OCI-LY7 (cell line): ENCODE data around the gene M6PR. TPM values are rescaled to one million over a fixed set of nuclear protein-coding genes. Genes with fewer than 3 reads are reported as not detected.

Experiments used
- BruUV-seq: library from RNA; stranded (reverse); fragments of 400-500 nt; replicated peaks from 2 replicates; lab custom pipeline; 2021; lab: Mats Ljungman, UMichigan
- CTCF ChIA-PET: fragments of 300-600 bp; sonication (Branson Sonifier 250); formaldehyde crosslinking; loops from one replicate; lab custom pipeline; 2022; ENCODE audit warnings: antibody characterized with exemption; ENCODE audit not compliant: unreplicated experiment; lab: Charles Lee
- POLR2A ChIA-PET: fragments of 300-600 bp; sonication (Branson Sonifier 250); formaldehyde crosslinking; loops from one replicate; lab custom pipeline; 2022; ENCODE audit warnings: antibody characterized with exemption; lab: Charles Lee
- DNase-seq: peaks from one replicate; pipeline ENCODE4 v3.0.0-alpha.2; 2015; ENCODE audit warnings: low spot score
- H2AFZ ChIP-seq: fragments of 200-600 bp; sonication (generic), shearing (Covaris generic); 2 replicates; pipeline ENCODE4 v1.6.1; 2014; ENCODE audit warnings: mild to moderate bottlenecking, antibody characterized with exemption, low read length, moderate library complexity
- H3K27ac ChIP-seq: fragments of 200-600 bp; sonication (generic); 2 replicates; pipeline ENCODE4 v1.5.1; 2014; ENCODE audit warnings: mixed run types, low read depth, mild to moderate bottlenecking, moderate library complexity, low read length, inconsistent platforms; ENCODE audit not compliant: poor library complexity, severe bottlenecking
- H3K36me3 ChIP-seq: fragments of 200-600 bp; sonication (generic); 2 replicates; pipeline ENCODE4 v1.6.1; 2014; ENCODE audit warnings: mild to moderate bottlenecking, antibody characterized with exemption, low read length, moderate library complexity, mixed read lengths; ENCODE audit not compliant: insufficient read depth
- H3K4me1 ChIP-seq: fragments of 200-600 bp; sonication (generic); 2 replicates; pipeline ENCODE4 v1.5.1; 2014; ENCODE audit warnings: mild to moderate bottlenecking, low read length; ENCODE audit not compliant: insufficient read depth, poor library complexity, severe bottlenecking
- H3K4me2 ChIP-seq: fragments of 200-600 bp; sonication (generic); 2 replicates; pipeline ENCODE4 v1.6.1; 2014; ENCODE audit warnings: mild to moderate bottlenecking, low read length
- H3K4me3 ChIP-seq: fragments of 200-600 bp; sonication (generic); 2 replicates; pipeline ENCODE4 v1.5.1; 2014; ENCODE audit warnings: mild to moderate bottlenecking, low read depth, low read length; ENCODE audit not compliant: poor library complexity, severe bottlenecking
- H3K79me2 ChIP-seq: fragments of 200-600 bp; sonication (generic); 2 replicates; pipeline ENCODE4 v1.6.1; 2016; ENCODE audit warnings: low read depth, mild to moderate bottlenecking, low read length, moderate library complexity, mixed read lengths; ENCODE audit not compliant: insufficient read depth
- H3K9me2 ChIP-seq: fragments of 200-600 bp; sonication (generic); 2 replicates; pipeline ENCODE4 v1.6.1; 2016; ENCODE audit warnings: mild to moderate bottlenecking, low read length, mixed read lengths; ENCODE audit not compliant: insufficient read depth
- H3K9me3 ChIP-seq: fragments of 200-600 bp; sonication (generic); 2 replicates; pipeline ENCODE4 v1.6.1; 2014; ENCODE audit warnings: mild to moderate bottlenecking, mixed run types, low read length, mixed read lengths
- H4K20me1 ChIP-seq: fragments of 200-600 bp; sonication (generic); 2 replicates; pipeline ENCODE4 v1.6.1; 2014; ENCODE audit warnings: mild to moderate bottlenecking, antibody characterized with exemption, low read length, moderate library complexity, mixed read lengths; ENCODE audit not compliant: insufficient read depth
- EZH2phosphoT487 ChIP-seq: fragments of 200-600 bp; sonication (generic); IDR thresholded peaks from 2 replicates; pipeline ENCODE4 v1.6.1; 2018; ENCODE audit warnings: low read depth, borderline replicate concordance, mild to moderate bottlenecking, mixed run types, antibody characterized with exemption, low read length, moderate library complexity, mixed read lengths
- intact Hi-C: fragments of 100-400 bp; cut with micrococcal nuclease; formaldehyde crosslinking; loops from one replicate; pipeline ENCODE4 v1.10.0; 2022; ENCODE audit not compliant: unreplicated experiment
- total RNA-seq, 2 experiments: library from RNA; depleted of rRNA in 1 of 2; stranded (reverse); fragments of >200 nt in 1 of 2; shearing (Covaris generic) in 1 of 2; gene quantifications; 2 replicates each; pipeline ENCODE4 v1.2.3, GENCODE V29; 2014 to 2022
- TF ChIP-seq, protein P1 (sequence below): fragments of 200-600 bp; sonication (generic); conservative IDR thresholded peaks from 2 replicates; pipeline ENCODE4 v1.5.1; 2014; ENCODE audit warnings: mild to moderate bottlenecking, antibody characterized with exemption, low read length, moderate library complexity, mixed read lengths

M6PR gene
- total RNA-seq, 2 experiments from 2014 or later, result 108 to 144 TPM

DNA sequence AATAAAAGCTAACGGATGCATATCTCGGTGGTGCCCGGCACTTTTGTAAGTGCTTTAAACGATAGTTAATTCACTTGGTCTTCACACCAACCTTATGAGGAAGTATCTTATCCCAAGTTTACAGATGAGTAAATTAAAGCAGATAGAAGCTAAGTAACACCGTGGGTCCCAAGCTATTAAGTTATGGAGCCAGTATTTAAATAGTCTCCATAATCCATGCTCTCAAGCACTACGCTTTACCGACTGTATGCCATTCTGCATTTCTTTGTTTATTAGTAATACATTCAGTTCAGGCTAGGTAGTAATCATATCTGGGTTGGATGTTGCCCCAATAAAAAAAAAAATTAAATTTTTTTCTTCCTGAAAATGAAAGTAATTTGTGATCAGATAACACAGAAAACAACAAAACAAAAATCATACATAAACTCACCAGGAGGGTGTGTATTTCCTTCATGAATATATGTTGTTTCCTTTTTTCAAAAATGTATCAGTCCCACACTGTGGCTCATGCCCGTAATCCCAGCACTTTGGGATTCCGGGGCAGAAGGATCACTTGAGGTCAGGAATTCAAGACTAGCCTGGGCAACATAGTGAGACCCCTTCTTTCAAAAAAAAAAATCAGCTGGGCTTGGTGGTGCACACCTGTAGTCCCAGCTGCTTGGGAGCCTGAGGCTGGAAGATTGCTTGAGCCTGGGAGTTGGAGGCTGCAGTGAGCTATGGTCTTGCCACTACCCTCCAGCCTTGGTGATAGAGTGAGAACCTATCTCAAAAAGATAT lies 1.4 kb upstream of the M6PR start:
- no peak for TF ChIP-seq EZH2phosphoT487
- TF ChIP-seq, protein P1, sequence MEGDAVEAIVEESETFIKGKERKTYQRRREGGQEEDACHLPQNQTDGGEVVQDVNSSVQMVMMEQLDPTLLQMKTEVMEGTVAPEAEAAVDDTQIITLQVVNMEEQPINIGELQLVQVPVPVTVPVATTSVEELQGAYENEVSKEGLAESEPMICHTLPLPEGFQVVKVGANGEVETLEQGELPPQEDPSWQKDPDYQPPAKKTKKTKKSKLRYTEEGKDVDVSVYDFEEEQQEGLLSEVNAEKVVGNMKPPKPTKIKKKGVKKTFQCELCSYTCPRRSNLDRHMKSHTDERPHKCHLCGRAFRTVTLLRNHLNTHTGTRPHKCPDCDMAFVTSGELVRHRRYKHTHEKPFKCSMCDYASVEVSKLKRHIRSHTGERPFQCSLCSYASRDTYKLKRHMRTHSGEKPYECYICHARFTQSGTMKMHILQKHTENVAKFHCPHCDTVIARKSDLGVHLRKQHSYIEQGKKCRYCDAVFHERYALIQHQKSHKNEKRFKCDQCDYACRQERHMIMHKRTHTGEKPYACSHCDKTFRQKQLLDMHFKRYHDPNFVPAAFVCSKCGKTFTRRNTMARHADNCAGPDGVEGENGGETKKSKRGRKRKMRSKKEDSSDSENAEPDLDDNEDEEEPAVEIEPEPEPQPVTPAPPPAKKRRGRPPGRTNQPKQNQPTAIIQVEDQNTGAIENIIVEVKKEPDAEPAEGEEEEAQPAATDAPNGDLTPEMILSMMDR, result no peak
- H3K4me3 ChIP-seq, result peak overlapping the region; percentile 88
- no peaks in the 10 kb centered on the region for H3K9me2 ChIP-seq
- H3K79me2 ChIP-seq, result peaks cover 50% of the 10 kb centered on the region
- H3K36me3 ChIP-seq, result peaks cover 61% of the 10 kb centered on the region
- ChIA-PET POLR2A (interaction anchor here (0.5 to 1.6 kb wide), 10 partner anchors 11 to 427 kb away, joined by 3 to 6 read pairs (median 4); no protein-coding TSS in a partner anchor), CTCF (interaction anchor here (0.6 kb wide), 1 partner anchor 37 kb away, joined by 3 read pairs; no protein-coding TSS in a partner anchor)
- no peak for DNase-seq
- peak overlapping the region; percentile 98 for H3K4me2 ChIP-seq
- intact Hi-C loops, result loop anchor here (2.0 kb wide), 1 partner anchor 88 kb away; no protein-coding TSS in a partner anchor
- H2AFZ ChIP-seq, result peak overlapping the region; percentile 88
- H3K4me1 ChIP-seq, result peaks cover 28% of the 10 kb centered on the region
- peak overlapping the region; percentile 83 for H3K27ac ChIP-seq
- H4K20me1 ChIP-seq, result peaks cover 30% of the 10 kb centered on the region
- no TSS peak for BruUV-seq
- H3K9me3 ChIP-seq, result peaks cover 28% of the 10 kb centered on the region

DNA sequence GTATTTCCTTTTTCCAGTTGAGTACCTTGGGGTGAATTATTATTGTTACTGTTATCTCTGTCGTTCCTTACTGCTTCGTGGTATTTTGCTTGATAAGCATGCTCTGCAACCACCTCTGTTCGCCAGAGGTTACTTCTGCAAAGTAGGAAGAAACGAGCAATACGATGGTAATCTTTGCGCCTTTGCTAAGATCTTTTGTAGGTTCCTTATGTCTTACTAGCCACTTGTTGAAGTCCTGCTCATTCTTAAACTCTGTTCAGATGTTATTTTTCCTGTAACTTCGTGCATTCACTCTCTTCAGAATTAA lies 729 bp upstream of the M6PR start:
- Histone ChIP-seq H3K27ac (peak overlapping the region; percentile 83), H2AFZ (peak overlapping the region; percentile 88), H3K4me2 (peak overlapping the region; percentile 98), H3K79me2 (peaks cover 54% of the 10 kb centered on the region), H3K9me3 (peaks cover 26% of the 10 kb centered on the region), H3K9me2 (no peaks in the 10 kb centered on the region), H3K4me3 (peak overlapping the region; percentile 88), H3K36me3 (peaks cover 61% of the 10 kb centered on the region), H3K4me1 (peaks cover 28% of the 10 kb centered on the region), H4K20me1 (peaks cover 30% of the 10 kb centered on the region)
- DNase-seq, result no peak
- ChIA-PET POLR2A (interaction anchor here (0.6 to 1.6 kb wide), 13 partner anchors 11 to 426 kb away, joined by 3 to 6 read pairs (median 3); no protein-coding TSS in a partner anchor), CTCF (no interaction called here)
- intact Hi-C loops, result loop anchor here (2.0 kb wide), 1 partner anchor 89 kb away; no protein-coding TSS in a partner anchor
- BruUV-seq, result TSS peak; percentile 70
- TF ChIP-seq EZH2phosphoT487, result no peak
- TF ChIP-seq, protein P1, result peak; percentile 22; the same call in 1 of the 2 replicates
